Measurements from ENCODE around the gene SPIRE1. TPM values are rescaled to one million over a fixed set of nuclear protein-coding genes. Genes with fewer than 3 reads are reported as not detected.
"Not testable (repeated sequence)": the region's sequence is repeated elsewhere in the genome, so short reads cannot be mapped to it uniquely, and the experiment has no call there.

SPIRE1 gene
- total and polyA plus RNA-seq, 4 donors: 46.9 to 64.2 (median 56.3) TPM

DNA sequence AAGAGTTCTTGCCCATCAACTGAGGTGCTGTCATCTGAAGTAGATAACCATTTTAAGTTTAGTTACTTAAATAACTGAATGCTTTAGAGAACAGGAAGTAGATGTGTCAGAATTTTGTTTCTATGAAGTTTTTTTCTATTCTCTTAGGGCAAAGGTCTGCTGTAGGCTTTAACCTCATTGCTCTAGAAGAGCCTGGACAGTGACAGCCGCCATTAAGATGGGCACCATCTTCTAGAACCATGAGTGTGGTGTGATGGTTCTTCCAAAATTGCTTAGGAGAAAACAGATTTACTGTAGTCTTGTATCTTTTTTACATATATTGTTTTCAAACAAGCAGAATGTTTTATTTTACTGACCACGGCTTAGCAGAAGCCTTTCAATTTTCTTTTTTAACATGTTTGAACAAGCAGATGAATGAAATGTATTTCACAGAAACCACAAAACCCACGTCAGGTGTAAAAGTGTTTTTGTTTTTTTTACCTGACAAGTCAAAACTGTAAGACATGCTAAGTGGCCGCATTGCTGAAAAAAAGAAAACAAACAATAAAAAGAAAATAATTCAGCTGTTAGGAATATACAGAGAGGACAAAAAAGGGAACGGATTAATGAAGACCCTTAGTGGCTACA is 172.3 kb downstream of the SPIRE1 start:
- Histone ChIP-seq H3K4me3 (ENCODE audit: low read depth, low read length) (no peak overlapping the region), H3K27ac (ENCODE audit: low read depth, low read length) (no peak overlapping the region), H3K36me3 (ENCODE audit: control insufficient read depth, insufficient read depth, low read length) (peaks cover 5% of the 10 kb centered on the region), H3K27me3 (ENCODE audit: control insufficient read depth, insufficient read depth, low read length) (no peaks in the 10 kb centered on the region), H3K9me3 (ENCODE audit: control insufficient read depth, insufficient read depth, low read length) (no peaks in the 10 kb centered on the region), H3K4me1 (ENCODE audit: control insufficient read depth, insufficient read depth, low read length) (no peaks in the 10 kb centered on the region)
- no peak for DNase-seq (ENCODE audit: low read depth in 4 of 6, low spot score in 6 of 6)
- WGBS (ENCODE audit: insufficient coverage): no CpG with 5 or more reads among the region's 5 CpGs

DNA sequence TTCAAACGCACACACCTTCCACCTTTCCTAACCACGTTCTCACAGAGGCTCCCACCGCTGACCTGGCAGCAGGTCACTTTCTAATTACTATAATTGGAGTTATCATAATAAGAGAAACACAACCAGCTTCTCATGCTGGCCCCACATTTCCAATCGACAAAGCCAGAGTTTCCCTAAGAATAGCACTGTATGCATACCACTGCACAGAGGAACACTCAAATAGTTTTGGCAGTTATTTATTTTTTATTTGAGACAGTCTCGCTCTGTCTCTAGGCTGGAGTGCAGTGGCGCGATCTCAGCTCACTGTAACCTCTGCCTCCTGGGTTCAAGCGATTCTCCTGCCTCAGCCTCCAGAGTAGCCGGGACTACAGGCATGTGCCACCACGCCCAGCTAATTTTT is 176.0 kb downstream of the SPIRE1 start:
- H3K27ac ChIP-seq (ENCODE audit: low read depth, low read length); DNase-seq (ENCODE audit: low read depth in 4 of 6, low spot score in 6 of 6); H3K9me3 ChIP-seq (ENCODE audit: control insufficient read depth, insufficient read depth, low read length); H3K4me1 ChIP-seq (ENCODE audit: control insufficient read depth, insufficient read depth, low read length); H3K4me3 ChIP-seq (ENCODE audit: low read depth, low read length); H3K27me3 ChIP-seq (ENCODE audit: control insufficient read depth, insufficient read depth, low read length): not testable (repeated sequence)
- H3K36me3 ChIP-seq (ENCODE audit: control insufficient read depth, insufficient read depth, low read length): peaks cover 21% of the 10 kb centered on the region
- 88% methylated on average over 5 of the region's 10 CpGs for WGBS (ENCODE audit: insufficient coverage)

DNA sequence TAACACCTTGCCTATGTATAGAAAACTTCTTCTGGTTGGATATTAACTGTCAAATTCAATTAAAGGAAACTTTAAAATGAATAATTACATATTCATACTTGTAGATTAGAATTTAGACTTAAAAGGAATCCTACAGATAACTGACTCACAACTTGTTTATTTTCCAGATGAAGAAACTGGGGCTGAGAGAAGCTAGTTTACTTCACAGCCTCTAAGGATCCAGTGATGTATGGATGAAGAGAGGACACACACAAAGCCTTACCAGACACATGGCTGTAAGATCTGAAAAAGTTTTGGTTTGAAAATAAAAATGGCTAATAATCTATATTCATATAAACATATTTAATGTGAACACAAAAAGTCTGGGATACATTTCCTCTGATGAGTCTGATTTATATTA is 177.9 kb downstream of the SPIRE1 start:
- Histone ChIP-seq H3K27me3 (ENCODE audit: control insufficient read depth, insufficient read depth, low read length) (no peaks in the 10 kb centered on the region), H3K4me3 (ENCODE audit: low read depth, low read length) (no peak overlapping the region), H3K9me3 (ENCODE audit: control insufficient read depth, insufficient read depth, low read length) (no peaks in the 10 kb centered on the region), H3K36me3 (ENCODE audit: control insufficient read depth, insufficient read depth, low read length) (peaks cover 24% of the 10 kb centered on the region), H3K27ac (ENCODE audit: low read depth, low read length) (no peak overlapping the region), H3K4me1 (ENCODE audit: control insufficient read depth, insufficient read depth, low read length) (no peaks in the 10 kb centered on the region)
- DNase-seq (ENCODE audit: low read depth in 4 of 6, low spot score in 6 of 6): no peak

DNA sequence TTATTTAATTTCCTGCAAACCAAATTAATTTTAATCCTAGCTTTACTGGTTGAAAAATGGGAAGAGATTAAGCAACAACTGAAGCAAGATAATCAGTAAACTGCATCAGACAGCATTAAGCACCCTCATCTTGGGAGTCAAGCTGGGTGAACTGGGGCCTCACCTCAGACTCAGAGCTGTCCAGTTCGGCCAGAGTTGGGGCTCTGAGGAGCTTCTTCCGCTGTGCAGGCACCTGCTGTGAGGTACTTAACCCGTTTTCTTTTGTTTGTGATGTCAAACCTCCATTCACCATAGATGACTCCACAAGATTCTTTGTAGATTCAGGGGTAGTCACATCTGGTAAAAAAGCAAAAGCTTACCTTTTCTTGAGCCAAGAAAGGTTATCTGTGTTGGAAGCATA is 178.4 kb downstream of the SPIRE1 start:
- Histone ChIP-seq H3K4me3 (ENCODE audit: low read depth, low read length) (no peak overlapping the region), H3K9me3 (ENCODE audit: control insufficient read depth, insufficient read depth, low read length) (no peaks in the 10 kb centered on the region), H3K4me1 (ENCODE audit: control insufficient read depth, insufficient read depth, low read length) (no peaks in the 10 kb centered on the region), H3K27me3 (ENCODE audit: control insufficient read depth, insufficient read depth, low read length) (no peaks in the 10 kb centered on the region), H3K36me3 (ENCODE audit: control insufficient read depth, insufficient read depth, low read length) (peaks cover 24% of the 10 kb centered on the region), H3K27ac (ENCODE audit: low read depth, low read length) (no peak overlapping the region)
- no peak for DNase-seq (ENCODE audit: low read depth in 4 of 6, low spot score in 6 of 6)
- WGBS (ENCODE audit: insufficient coverage): 0% methylated on average over 1 of the region's 3 CpGs

- H3K4me3 ChIP-seq (ENCODE audit: low read depth, low read length): no peak overlapping the region
- no peak overlapping the region for H3K27ac ChIP-seq (ENCODE audit: low read depth, low read length)
- no peaks in the 10 kb centered on the region for H3K4me1 ChIP-seq (ENCODE audit: control insufficient read depth, insufficient read depth, low read length)
- DNase-seq (ENCODE audit: low read depth in 4 of 6, low spot score in 6 of 6): no peak
- H3K36me3 ChIP-seq (ENCODE audit: control insufficient read depth, insufficient read depth, low read length): peaks cover 24% of the 10 kb centered on the region
- WGBS (ENCODE audit: insufficient coverage): 93% methylated on average over 12 of the region's 12 CpGs
- no peaks in the 10 kb centered on the region for H3K9me3 ChIP-seq (ENCODE audit: control insufficient read depth, insufficient read depth, low read length)
- no peaks in the 10 kb centered on the region for H3K27me3 ChIP-seq (ENCODE audit: control insufficient read depth, insufficient read depth, low read length)
Observed at GRCh38 chr18:12478269-12479047, 179.4 kb downstream of the SPIRE1 start.

DNA sequence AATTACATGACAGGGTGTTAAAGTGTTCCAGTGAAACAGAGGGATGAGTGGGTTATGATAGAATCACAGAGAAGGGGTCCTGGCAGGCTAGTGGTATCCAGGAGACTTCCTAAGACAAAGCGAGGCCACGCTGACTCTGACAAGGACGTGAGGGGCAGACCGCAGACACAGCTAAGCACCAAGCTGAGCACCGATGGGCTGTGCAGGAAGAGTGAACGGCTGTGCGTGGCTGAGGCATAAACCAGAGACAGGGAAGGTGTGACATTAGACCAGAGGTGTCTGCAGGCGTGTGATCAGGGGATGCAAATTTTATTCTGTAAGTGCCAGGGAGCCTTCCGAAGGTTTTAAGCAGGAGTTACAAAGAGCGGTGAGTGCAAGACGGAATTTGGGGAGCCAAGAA is 180.3 kb downstream of the SPIRE1 start:
- WGBS (ENCODE audit: insufficient coverage): 89% methylated on average over 11 of the region's 11 CpGs
- no peak overlapping the region for H3K4me3 ChIP-seq (ENCODE audit: low read depth, low read length)
- H3K4me1 ChIP-seq (ENCODE audit: control insufficient read depth, insufficient read depth, low read length): no peaks in the 10 kb centered on the region
- H3K36me3 ChIP-seq (ENCODE audit: control insufficient read depth, insufficient read depth, low read length): peaks cover 25% of the 10 kb centered on the region
- no peak overlapping the region for H3K27ac ChIP-seq (ENCODE audit: low read depth, low read length)
- no peak for DNase-seq (ENCODE audit: low read depth in 4 of 6, low spot score in 6 of 6)
- H3K27me3 ChIP-seq (ENCODE audit: control insufficient read depth, insufficient read depth, low read length): no peaks in the 10 kb centered on the region
- no peaks in the 10 kb centered on the region for H3K9me3 ChIP-seq (ENCODE audit: control insufficient read depth, insufficient read depth, low read length)

GRCh38 chr18:12476955-12477354 is 181.0 kb downstream of the SPIRE1 start:
- no peak for DNase-seq (ENCODE audit: low read depth in 4 of 6, low spot score in 6 of 6)
- Histone ChIP-seq H3K4me3 (ENCODE audit: low read depth, low read length) (no peak overlapping the region), H3K36me3 (ENCODE audit: control insufficient read depth, insufficient read depth, low read length) (peaks cover 23% of the 10 kb centered on the region), H3K27me3 (ENCODE audit: control insufficient read depth, insufficient read depth, low read length) (no peaks in the 10 kb centered on the region), H3K9me3 (ENCODE audit: control insufficient read depth, insufficient read depth, low read length) (no peaks in the 10 kb centered on the region), H3K4me1 (ENCODE audit: control insufficient read depth, insufficient read depth, low read length) (no peaks in the 10 kb centered on the region), H3K27ac (ENCODE audit: low read depth, low read length) (no peak overlapping the region)
- WGBS (ENCODE audit: insufficient coverage): no CpG with 5 or more reads among the region's 2 CpGs

- no peaks in the 10 kb centered on the region for H3K9me3 ChIP-seq (ENCODE audit: control insufficient read depth, insufficient read depth, low read length)
- no peaks in the 10 kb centered on the region for H3K27me3 ChIP-seq (ENCODE audit: control insufficient read depth, insufficient read depth, low read length)
- no peak for DNase-seq (ENCODE audit: low read depth in 4 of 6, low spot score in 6 of 6)
Observed at GRCh38 chr18:12474876-12475275, 183.0 kb downstream of the SPIRE1 start.

DNA sequence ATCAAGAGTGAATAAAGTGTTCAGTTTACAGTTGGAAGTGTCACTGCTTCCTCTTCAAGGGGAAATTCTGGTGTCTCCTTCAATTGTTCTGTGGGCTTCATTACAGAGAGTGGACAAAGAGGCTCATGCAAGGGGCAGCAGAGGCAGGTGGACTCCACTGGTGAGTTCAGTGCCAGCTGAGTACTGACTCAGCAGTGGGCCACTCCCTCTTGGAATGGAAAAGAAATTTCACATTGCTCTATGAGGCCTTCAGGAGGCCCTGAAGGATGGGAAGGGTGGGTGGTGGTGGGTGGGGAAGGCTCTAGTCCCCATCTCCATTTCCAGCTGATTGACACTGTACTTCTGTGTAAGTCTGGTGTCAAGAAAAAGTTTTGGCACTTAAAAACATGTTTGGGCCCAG is 183.8 kb downstream of the SPIRE1 start:
- no peak for DNase-seq (ENCODE audit: low read depth in 4 of 6, low spot score in 6 of 6)
- H3K36me3 ChIP-seq (ENCODE audit: control insufficient read depth, insufficient read depth, low read length): peaks cover 20% of the 10 kb centered on the region
- no peak overlapping the region for H3K27ac ChIP-seq (ENCODE audit: low read depth, low read length)
- no peak overlapping the region for H3K4me3 ChIP-seq (ENCODE audit: low read depth, low read length)
- no peaks in the 10 kb centered on the region for H3K4me1 ChIP-seq (ENCODE audit: control insufficient read depth, insufficient read depth, low read length)
- no peaks in the 10 kb centered on the region for H3K27me3 ChIP-seq (ENCODE audit: control insufficient read depth, insufficient read depth, low read length)
- H3K9me3 ChIP-seq (ENCODE audit: control insufficient read depth, insufficient read depth, low read length): no peaks in the 10 kb centered on the region

More at GRCh38 chr18:12474876-12475275, 183.0 kb downstream of the SPIRE1 start:
- H3K4me1 ChIP-seq (ENCODE audit: control insufficient read depth, insufficient read depth, low read length): no peaks in the 10 kb centered on the region
- H3K27ac ChIP-seq (ENCODE audit: low read depth, low read length): no peak overlapping the region
- no peak overlapping the region for H3K4me3 ChIP-seq (ENCODE audit: low read depth, low read length)
- 92% methylated on average over 3 of the region's 4 CpGs for WGBS (ENCODE audit: insufficient coverage)
- peaks cover 21% of the 10 kb centered on the region for H3K36me3 ChIP-seq (ENCODE audit: control insufficient read depth, insufficient read depth, low read length)

Measured in spinal cord (tissue), 10 donors.